ENCODE measurements around the gene TPI1. TPM values are rescaled to one million over a fixed set of nuclear protein-coding genes. Genes with fewer than 3 reads are reported as not detected.

Gene TPI1
- 1,175 and 1,316 TPM in 2 replicates for polyA plus RNA-seq (2012; rRNA removed)
- 1,053 and 1,239 TPM in 2 replicates for polyA plus RNA-seq (2012; cell fraction: cytosol; rRNA removed)
- polyA plus RNA-seq (2012; cell fraction: nucleus; rRNA removed): 674 and 733 TPM in 2 replicates

DNA sequence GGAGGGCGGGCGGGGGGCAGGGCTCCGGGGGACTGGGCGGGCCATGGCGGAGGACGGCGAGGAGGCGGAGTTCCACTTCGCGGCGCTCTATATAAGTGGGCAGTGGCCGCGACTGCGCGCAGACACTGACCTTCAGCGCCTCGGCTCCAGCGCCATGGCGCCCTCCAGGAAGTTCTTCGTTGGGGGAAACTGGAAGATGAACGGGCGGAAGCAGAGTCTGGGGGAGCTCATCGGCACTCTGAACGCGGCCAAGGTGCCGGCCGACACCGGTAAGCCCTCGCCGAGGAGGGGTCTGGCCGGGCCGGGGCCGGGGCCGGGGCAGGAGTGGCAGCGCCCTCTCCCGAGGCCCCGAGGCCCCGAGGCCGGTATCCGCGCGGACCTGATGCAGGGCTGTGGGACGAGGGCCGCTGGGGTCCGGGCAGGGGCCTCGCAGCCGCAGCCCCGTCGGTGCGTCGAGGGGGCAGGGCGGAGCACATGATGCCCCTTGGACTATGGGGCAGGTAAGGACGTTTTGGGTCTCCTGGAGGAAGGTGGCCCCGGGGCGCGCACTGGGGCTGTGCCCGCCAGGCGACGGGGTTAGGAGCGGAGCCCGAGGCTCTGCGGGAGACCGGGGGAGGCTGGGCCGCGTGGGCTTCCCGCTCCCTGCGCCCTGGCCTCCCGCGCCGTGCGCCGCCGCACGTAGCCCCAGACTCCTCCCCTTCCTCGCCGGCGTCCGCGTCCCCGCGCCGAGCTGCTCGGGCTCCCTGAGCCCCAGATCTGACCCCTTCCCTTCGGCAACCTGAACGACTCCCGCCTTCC is at the start of gene TPI1:
TSS of gene TPI1 (plus strand) at position 119 of the 798 bp plus-strand sequence. CDS start at position 155, 36 bp downstream.
- peaks cover 17 to 46% of the 10 kb centered on the region in 2 experiments for H3K36me3 ChIP-seq (replicated peaks in 1 of 2; ENCODE audit: control insufficient read depth in 1 of 2, insufficient read depth in 2 of 2, low read length in 1 of 2)
- POLR2A ChIA-PET: interaction anchor here (0.7 to 5.9 kb wide), 14 partner anchors 8 to 178 kb away, joined by 3 to 57 read pairs (median 4); partner anchors contain the start of genes C12orf57, CDCA3, ENO2 and GPR162
- peak within 1 kb of the TSS; percentile 84 to 95 for H3K27ac ChIP-seq (ENCODE audit: low read depth in 2 of 2, low read length in 1 of 2)
- H3F3A ChIP-seq (replicated peaks; ENCODE audit: insufficient read depth): peaks cover 31% of the 10 kb centered on the region
- H4K20me1 ChIP-seq (ENCODE audit: insufficient read depth): peaks cover 44% of the 10 kb centered on the region
- 0% methylated on average over 15 of the region's 86 CpGs for WGBS (ENCODE audit: low lambda C conversion rate)
- DNase-seq: peak; percentile 98
- peak within 1 kb of the TSS; percentile 57 for H2AFZ ChIP-seq (ENCODE audit: low read depth)
- CTCF ChIA-PET: interaction anchor here (0.7 to 10.9 kb wide), 14 partner anchors 11 to 304 kb away, joined by 3 to 164 read pairs (median 12); partner anchors contain the start of genes CDCA3, MLF2, P3H3 and PTMS
- no peaks in the 10 kb centered on the region for H3K9me3 ChIP-seq
- peak within 1 kb of the TSS; percentile 99 for H3K4me2 ChIP-seq
- peaks cover 33 to 42% of the 10 kb centered on the region in 2 experiments for H3K4me1 ChIP-seq (ENCODE audit: control insufficient read depth in 1 of 2, insufficient read depth in 2 of 2, low read depth in 1 of 2, low read length in 1 of 2)
- peak within 1 kb of the TSS; percentile 91 to 99 for H3K4me3 ChIP-seq (ENCODE audit: low read depth in 2 of 2, low read length in 1 of 2)
- peaks cover 51% of the 10 kb centered on the region for H3K79me2 ChIP-seq (ENCODE audit: insufficient read depth)
- no peaks in the 10 kb centered on the region for H3K27me3 ChIP-seq (ENCODE audit: insufficient read depth)
- H3K9me2 ChIP-seq: no peaks in the 10 kb centered on the region
- peak within 1 kb of the TSS; percentile 100 for H3K9ac ChIP-seq
- TF ChIP-seq, protein P1, sequence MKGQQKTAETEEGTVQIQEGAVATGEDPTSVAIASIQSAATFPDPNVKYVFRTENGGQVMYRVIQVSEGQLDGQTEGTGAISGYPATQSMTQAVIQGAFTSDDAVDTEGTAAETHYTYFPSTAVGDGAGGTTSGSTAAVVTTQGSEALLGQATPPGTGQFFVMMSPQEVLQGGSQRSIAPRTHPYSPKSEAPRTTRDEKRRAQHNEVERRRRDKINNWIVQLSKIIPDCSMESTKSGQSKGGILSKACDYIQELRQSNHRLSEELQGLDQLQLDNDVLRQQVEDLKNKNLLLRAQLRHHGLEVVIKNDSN (IDR thresholded peaks at IDR 0.05; ENCODE audit: borderline replicate concordance, low read depth): no peak
- peak; percentile 98 for TF ChIP-seq TAF1 (IDR thresholded peaks at IDR 0.05; ENCODE audit: borderline replicate concordance, low read depth, low read length)
- TF ChIP-seq SIN3A (IDR thresholded peaks at IDR 0.05; ENCODE audit: borderline replicate concordance, low read depth, low read length): peak; percentile 49; the same call in 1 of the 2 replicates
- TF ChIP-seq GATA2 (CRISPR knock-in tag; IDR thresholded peaks at IDR 0.05): no peak
- TF ChIP-seq JUND (IDR thresholded peaks at IDR 0.05): no peak
- TF ChIP-seq, protein P2, sequence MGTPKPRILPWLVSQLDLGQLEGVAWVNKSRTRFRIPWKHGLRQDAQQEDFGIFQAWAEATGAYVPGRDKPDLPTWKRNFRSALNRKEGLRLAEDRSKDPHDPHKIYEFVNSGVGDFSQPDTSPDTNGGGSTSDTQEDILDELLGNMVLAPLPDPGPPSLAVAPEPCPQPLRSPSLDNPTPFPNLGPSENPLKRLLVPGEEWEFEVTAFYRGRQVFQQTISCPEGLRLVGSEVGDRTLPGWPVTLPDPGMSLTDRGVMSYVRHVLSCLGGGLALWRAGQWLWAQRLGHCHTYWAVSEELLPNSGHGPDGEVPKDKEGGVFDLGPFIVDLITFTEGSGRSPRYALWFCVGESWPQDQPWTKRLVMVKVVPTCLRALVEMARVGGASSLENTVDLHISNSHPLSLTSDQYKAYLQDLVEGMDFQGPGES (IDR thresholded peaks at IDR 0.05; ENCODE audit: low read depth, low read length): no peak
- TF ChIP-seq SMC3 (IDR thresholded peaks at IDR 0.05; ENCODE audit: low read depth, low read length): no peak
- TF ChIP-seq ELF1 (IDR thresholded peaks at IDR 0.05): 0 out of 2 replicates have a peak, but pooled peaks have one; percentile 4
- TF ChIP-seq MXI1 (IDR thresholded peaks at IDR 0.05; ENCODE audit: low read depth, low read length): no peak; the same call in 1 of the 2 replicates
- TF ChIP-seq RCOR1 (IDR thresholded peaks at IDR 0.05; ENCODE audit: low read length): no peak
- no peak for TF ChIP-seq EZH2phosphoT487 (IDR thresholded peaks at IDR 0.05; ENCODE audit: borderline replicate concordance, low read depth)
- TF ChIP-seq RFX5 (IDR thresholded peaks at IDR 0.05; ENCODE audit: low read length): no peak
- TF ChIP-seq, protein P3, sequence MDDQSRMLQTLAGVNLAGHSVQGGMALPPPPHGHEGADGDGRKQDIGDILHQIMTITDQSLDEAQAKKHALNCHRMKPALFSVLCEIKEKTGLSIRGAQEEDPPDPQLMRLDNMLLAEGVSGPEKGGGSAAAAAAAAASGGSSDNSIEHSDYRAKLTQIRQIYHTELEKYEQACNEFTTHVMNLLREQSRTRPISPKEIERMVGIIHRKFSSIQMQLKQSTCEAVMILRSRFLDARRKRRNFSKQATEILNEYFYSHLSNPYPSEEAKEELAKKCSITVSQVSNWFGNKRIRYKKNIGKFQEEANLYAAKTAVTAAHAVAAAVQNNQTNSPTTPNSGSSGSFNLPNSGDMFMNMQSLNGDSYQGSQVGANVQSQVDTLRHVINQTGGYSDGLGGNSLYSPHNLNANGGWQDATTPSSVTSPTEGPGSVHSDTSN (IDR thresholded peaks at IDR 0.05): no peak
- TF ChIP-seq MEF2A (IDR thresholded peaks at IDR 0.05; ENCODE audit: borderline replicate concordance, low read depth): no peak
- no peak for TF ChIP-seq FOXJ3 (CRISPR knock-in tag; IDR thresholded peaks at IDR 0.05)
- TF ChIP-seq, protein P4, sequence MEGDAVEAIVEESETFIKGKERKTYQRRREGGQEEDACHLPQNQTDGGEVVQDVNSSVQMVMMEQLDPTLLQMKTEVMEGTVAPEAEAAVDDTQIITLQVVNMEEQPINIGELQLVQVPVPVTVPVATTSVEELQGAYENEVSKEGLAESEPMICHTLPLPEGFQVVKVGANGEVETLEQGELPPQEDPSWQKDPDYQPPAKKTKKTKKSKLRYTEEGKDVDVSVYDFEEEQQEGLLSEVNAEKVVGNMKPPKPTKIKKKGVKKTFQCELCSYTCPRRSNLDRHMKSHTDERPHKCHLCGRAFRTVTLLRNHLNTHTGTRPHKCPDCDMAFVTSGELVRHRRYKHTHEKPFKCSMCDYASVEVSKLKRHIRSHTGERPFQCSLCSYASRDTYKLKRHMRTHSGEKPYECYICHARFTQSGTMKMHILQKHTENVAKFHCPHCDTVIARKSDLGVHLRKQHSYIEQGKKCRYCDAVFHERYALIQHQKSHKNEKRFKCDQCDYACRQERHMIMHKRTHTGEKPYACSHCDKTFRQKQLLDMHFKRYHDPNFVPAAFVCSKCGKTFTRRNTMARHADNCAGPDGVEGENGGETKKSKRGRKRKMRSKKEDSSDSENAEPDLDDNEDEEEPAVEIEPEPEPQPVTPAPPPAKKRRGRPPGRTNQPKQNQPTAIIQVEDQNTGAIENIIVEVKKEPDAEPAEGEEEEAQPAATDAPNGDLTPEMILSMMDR (IDR thresholded peaks at IDR 0.05): no peak
- peak; percentile 99 for TF ChIP-seq POLR2AphosphoS5 (IDR thresholded peaks at IDR 0.05; ENCODE audit: low read depth, low read length)
- TF ChIP-seq EP300 (IDR thresholded peaks at IDR 0.05; ENCODE audit: borderline replicate concordance in 1 of 2, low read depth in 1 of 2, low read length in 1 of 2): no peak; a peak in 1 of 4 replicates
- TF ChIP-seq TEAD4 (IDR thresholded peaks at IDR 0.05; ENCODE audit: borderline replicate concordance, insufficient read depth): no peak
- TF ChIP-seq, protein P5, sequence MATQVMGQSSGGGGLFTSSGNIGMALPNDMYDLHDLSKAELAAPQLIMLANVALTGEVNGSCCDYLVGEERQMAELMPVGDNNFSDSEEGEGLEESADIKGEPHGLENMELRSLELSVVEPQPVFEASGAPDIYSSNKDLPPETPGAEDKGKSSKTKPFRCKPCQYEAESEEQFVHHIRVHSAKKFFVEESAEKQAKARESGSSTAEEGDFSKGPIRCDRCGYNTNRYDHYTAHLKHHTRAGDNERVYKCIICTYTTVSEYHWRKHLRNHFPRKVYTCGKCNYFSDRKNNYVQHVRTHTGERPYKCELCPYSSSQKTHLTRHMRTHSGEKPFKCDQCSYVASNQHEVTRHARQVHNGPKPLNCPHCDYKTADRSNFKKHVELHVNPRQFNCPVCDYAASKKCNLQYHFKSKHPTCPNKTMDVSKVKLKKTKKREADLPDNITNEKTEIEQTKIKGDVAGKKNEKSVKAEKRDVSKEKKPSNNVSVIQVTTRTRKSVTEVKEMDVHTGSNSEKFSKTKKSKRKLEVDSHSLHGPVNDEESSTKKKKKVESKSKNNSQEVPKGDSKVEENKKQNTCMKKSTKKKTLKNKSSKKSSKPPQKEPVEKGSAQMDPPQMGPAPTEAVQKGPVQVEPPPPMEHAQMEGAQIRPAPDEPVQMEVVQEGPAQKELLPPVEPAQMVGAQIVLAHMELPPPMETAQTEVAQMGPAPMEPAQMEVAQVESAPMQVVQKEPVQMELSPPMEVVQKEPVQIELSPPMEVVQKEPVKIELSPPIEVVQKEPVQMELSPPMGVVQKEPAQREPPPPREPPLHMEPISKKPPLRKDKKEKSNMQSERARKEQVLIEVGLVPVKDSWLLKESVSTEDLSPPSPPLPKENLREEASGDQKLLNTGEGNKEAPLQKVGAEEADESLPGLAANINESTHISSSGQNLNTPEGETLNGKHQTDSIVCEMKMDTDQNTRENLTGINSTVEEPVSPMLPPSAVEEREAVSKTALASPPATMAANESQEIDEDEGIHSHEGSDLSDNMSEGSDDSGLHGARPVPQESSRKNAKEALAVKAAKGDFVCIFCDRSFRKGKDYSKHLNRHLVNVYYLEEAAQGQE (IDR thresholded peaks at IDR 0.05; ENCODE audit: low read depth, low read length): peak; percentile 70
- TF ChIP-seq RAD21 (IDR thresholded peaks at IDR 0.05; ENCODE audit: low read length): no peak
- TF ChIP-seq YY1 (IDR thresholded peaks at IDR 0.05; ENCODE audit: low read depth): peak; percentile 79
- TF ChIP-seq NFIC (IDR thresholded peaks at IDR 0.05; ENCODE audit: borderline replicate concordance): no peak
- TF ChIP-seq RXRA (IDR thresholded peaks at IDR 0.05; ENCODE audit: borderline replicate concordance, low read depth): no peak; the same call in 1 of the 2 replicates

Data from SK-N-SH (cell line).